Endothelial cell (in vitro differentiated cells): ENCODE results near the gene CACNA1C. TPM values are rescaled to one million over a fixed set of nuclear protein-coding genes. Genes with fewer than 3 reads are reported as not detected.

ENCODE experiments used
- DNase-seq: peaks from one replicate; pipeline ENCODE4 v3.0.0; 2021; ENCODE audit warnings: low spot score
- H3K27ac Mint-ChIP-seq: one replicate; pipeline ENCODE4 v1.8.0; 2021; ENCODE audit warnings: mixed read lengths, inconsistent platforms; ENCODE audit not compliant: unreplicated experiment
- H3K27me3 Mint-ChIP-seq: one replicate; pipeline ENCODE4 v1.8.0; 2021; ENCODE audit warnings: mild to moderate bottlenecking, moderate library complexity, mixed read lengths, inconsistent platforms; ENCODE audit not compliant: unreplicated experiment
- H3K36me3 Mint-ChIP-seq: one replicate; pipeline ENCODE4 v1.8.0; 2021; ENCODE audit warnings: mild to moderate bottlenecking, low read depth, mixed read lengths, inconsistent platforms; ENCODE audit not compliant: unreplicated experiment
- H3K4me1 Mint-ChIP-seq: one replicate; pipeline ENCODE4 v1.8.0; 2021; ENCODE audit warnings: mild to moderate bottlenecking, mixed read lengths, inconsistent platforms; ENCODE audit not compliant: unreplicated experiment
- H3K4me3 Mint-ChIP-seq: one replicate; pipeline ENCODE4 v1.8.0; 2021; ENCODE audit warnings: mild to moderate bottlenecking, mixed read lengths, inconsistent platforms; ENCODE audit not compliant: unreplicated experiment
- H3K9me3 Mint-ChIP-seq: one replicate; pipeline ENCODE4 v1.8.0; 2021; ENCODE audit warnings: mixed read lengths, inconsistent platforms; ENCODE audit not compliant: unreplicated experiment
- total RNA-seq: library from RNA; stranded (reverse); fragmentation: NEBNext Ultra II Directional; extraction: Animal tissue kit (Norgen Biotek cat#: 25700); gene quantifications from one replicate; pipeline ENCODE4 v1.2.1, GENCODE V29; 2021; ENCODE audit not compliant: unreplicated experiment
- TF ChIP-seq, protein P1 (sequence below): fragments of 200-600 bp; sonication (generic); IDR thresholded peaks from one replicate; pipeline ENCODE4 v1.5.0; 2021; ENCODE audit warnings: antibody characterized with exemption; ENCODE audit not compliant: unreplicated experiment

CACNA1C gene
- total RNA-seq, 1 donor from 2014 or later: 11.1 TPM

DNA sequence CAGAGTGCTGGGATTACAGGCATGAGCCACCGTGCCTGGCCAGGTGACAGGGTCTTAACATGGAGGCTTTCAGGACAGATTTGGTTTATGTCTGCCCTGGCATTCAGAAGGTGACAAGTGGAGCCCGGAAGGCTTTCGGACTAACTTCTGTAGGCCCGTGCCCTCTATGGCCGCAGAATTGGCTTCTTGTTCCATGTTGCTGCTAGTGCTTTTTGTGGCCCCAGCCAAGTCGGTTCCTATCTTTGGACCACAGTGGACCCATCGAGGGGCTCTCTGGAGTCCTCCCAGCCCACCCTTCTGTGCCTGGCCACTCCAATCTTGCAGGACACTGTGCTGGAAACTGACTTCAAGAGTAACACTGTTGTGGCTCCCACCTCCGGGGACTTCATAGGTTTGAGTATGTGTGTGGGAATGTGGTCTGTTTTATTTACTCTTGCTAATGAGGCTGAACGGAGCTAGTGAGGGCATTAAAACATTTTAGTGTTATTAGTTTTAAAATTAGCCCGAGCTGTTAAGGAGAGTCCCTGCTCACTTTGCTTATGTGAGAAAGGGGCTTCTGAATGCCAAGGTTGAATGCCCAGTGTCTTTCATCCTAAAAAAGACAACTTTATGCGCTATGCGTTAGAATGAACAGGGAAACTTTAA, 245.9 kb downstream of the CACNA1C start:
- no peaks in the 10 kb centered on the region for H3K9me3 Mint-ChIP-seq
- no peaks in the 10 kb centered on the region for H3K27me3 Mint-ChIP-seq
- H3K36me3 Mint-ChIP-seq: no peaks in the 10 kb centered on the region
- TF ChIP-seq, protein P1, sequence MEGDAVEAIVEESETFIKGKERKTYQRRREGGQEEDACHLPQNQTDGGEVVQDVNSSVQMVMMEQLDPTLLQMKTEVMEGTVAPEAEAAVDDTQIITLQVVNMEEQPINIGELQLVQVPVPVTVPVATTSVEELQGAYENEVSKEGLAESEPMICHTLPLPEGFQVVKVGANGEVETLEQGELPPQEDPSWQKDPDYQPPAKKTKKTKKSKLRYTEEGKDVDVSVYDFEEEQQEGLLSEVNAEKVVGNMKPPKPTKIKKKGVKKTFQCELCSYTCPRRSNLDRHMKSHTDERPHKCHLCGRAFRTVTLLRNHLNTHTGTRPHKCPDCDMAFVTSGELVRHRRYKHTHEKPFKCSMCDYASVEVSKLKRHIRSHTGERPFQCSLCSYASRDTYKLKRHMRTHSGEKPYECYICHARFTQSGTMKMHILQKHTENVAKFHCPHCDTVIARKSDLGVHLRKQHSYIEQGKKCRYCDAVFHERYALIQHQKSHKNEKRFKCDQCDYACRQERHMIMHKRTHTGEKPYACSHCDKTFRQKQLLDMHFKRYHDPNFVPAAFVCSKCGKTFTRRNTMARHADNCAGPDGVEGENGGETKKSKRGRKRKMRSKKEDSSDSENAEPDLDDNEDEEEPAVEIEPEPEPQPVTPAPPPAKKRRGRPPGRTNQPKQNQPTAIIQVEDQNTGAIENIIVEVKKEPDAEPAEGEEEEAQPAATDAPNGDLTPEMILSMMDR: no peak
- H3K4me1 Mint-ChIP-seq: peaks cover 6% of the 10 kb centered on the region
- DNase-seq: no peak
- no peak overlapping the region for H3K4me3 Mint-ChIP-seq
- H3K27ac Mint-ChIP-seq: no peak overlapping the region

DNA sequence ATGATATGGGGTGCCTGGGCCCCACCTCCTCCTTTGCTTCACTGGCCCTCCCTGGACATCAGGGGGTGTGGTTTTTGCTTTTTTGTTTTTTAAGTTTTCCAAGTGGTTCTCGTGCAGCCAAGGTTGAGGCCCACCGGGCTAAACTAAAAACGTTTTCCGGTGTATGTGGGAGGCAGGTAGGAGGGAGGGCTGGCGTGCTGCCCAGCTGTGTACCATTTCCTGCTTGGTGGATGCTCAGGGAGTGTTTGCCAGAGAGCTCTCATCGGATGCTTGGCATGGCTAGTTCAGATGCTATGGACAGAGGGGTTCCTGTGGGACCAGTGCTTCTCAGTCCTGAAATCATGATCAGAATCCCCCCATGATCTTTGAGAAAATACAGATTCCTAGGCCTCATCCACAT, 246.4 kb downstream of the CACNA1C start:
- no peaks in the 10 kb centered on the region for H3K9me3 Mint-ChIP-seq
- H3K36me3 Mint-ChIP-seq: no peaks in the 10 kb centered on the region
- DNase-seq: no peak
- H3K27ac Mint-ChIP-seq: no peak overlapping the region
- no peak overlapping the region for H3K4me3 Mint-ChIP-seq
- TF ChIP-seq, protein P1: no peak
- no peaks in the 10 kb centered on the region for H3K27me3 Mint-ChIP-seq
- peaks cover 6% of the 10 kb centered on the region for H3K4me1 Mint-ChIP-seq

DNA sequence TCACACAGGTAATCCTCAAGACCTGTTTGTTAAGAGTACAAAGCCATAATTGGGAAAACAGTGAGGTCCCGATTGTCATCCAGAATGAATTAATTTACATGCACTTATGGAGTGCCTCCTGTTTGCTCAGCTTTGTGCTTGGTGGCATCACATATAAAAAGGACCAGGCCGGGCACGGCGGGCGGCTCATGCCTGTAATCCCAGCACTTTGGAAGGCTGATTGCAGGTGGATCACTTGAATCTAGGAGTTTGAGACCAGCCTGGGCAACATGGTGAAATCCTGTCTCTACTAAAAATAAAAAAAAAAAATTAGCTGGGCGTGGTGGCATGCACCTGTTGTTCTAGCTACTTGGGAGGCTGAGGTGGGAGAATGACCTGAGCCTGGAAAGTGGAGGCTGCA, 247.4 kb downstream of the CACNA1C start:
- no peak for DNase-seq
- H3K27ac Mint-ChIP-seq: no peak overlapping the region
- no peaks in the 10 kb centered on the region for H3K27me3 Mint-ChIP-seq
- H3K36me3 Mint-ChIP-seq: no peaks in the 10 kb centered on the region
- H3K9me3 Mint-ChIP-seq: no peaks in the 10 kb centered on the region
- peaks cover 2% of the 10 kb centered on the region for H3K4me1 Mint-ChIP-seq
- TF ChIP-seq, protein P1: no peak
- no peak overlapping the region for H3K4me3 Mint-ChIP-seq

DNA sequence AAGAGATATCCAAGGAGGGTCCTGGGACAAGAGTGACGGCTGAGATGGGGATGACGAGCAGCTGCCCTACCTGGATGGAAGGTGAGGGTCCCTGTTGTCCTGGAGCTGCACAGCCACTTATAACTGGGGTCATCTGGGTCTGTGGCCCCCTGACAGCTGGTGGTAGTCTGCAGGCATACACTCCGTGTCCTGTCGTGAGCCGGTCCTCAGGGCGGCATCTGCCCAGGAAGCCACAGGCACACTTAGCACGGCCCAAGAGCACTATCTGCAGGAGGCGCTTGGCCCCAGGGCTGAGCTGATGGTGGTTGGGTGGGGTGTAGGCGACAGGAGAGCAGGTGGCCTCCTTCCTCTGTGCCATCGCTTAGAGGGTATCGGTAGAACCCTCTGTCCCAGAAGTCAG, 248.1 kb downstream of the CACNA1C start:
- no peak for DNase-seq
- H3K27ac Mint-ChIP-seq: no peak overlapping the region
- H3K4me1 Mint-ChIP-seq: peaks cover under 1% of the 10 kb centered on the region

More for the DNA sequence above, 248.1 kb downstream of the CACNA1C start:
- no peaks in the 10 kb centered on the region for H3K36me3 Mint-ChIP-seq
- H3K4me3 Mint-ChIP-seq: no peak overlapping the region
- H3K9me3 Mint-ChIP-seq: no peaks in the 10 kb centered on the region
- TF ChIP-seq, protein P1: no peak
- no peaks in the 10 kb centered on the region for H3K27me3 Mint-ChIP-seq
